HG03432 (cell line): ENCODE measurements around the gene CHMP4B.

Experiments used
- ATAC-seq: cut with Tn5 transposase; IDR thresholded peaks from one replicate; pipeline ENCODE4 v1.9.1; 2021; ENCODE audit warnings: mild to moderate bottlenecking, moderate library complexity; ENCODE audit not compliant: unreplicated experiment

The CHMP4B gene

GRCh38 chr20:33817411-33817810 is 6.3 kb downstream of the CHMP4B start:
- ATAC-seq: no peak

DNA sequence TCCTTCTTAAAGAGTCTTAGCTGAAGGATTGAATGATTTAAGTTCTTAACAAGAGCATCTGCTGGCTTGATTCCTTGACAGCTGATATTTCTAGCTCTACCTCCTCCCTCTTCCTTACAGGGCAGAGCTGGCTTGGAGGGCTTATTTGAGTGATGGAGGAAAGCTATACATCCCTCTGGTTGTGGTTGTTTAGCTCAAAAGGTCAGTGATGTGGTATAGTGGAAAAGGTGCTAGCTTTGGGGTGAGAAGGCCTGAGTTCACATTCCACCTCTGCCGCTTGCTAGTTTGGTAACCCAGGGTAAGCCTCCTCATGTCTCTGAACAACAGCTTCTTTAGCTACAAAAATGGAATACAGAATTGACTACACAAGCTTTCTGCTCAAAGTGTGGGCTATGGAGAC is 8.3 kb downstream of the CHMP4B start:
- ATAC-seq: no peak

- ATAC-seq: no peak
These were observed 9.2 kb downstream of the CHMP4B start for GRCh38 chr20:33820362-33820761.

- ATAC-seq: no peak
These were observed 10.2 kb downstream of the CHMP4B start for GRCh38 chr20:33821270-33821836.

DNA sequence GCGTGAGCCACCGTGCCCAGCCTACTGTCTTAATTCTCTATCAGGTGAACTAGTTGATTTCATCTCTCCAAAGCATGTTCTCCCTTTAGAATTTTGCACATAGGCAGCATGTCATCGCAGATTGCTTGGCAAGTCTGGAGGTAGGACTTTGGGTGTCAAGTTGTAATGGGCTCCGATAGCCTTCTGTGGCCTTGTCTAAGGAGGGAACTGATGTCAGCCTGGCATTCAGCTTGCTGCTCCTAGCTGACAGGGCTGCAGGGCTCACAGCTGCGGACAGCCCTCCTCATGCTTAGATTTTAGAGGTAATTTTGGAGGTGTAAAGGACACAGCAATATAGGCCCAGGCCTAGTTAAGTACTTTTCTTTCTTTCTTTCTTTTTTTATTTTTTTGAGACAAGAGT is 11.3 kb downstream of the CHMP4B start:
- no peak for ATAC-seq

GRCh38 chr20:33822991-33823390 is 11.8 kb downstream of the CHMP4B start:
- no peak for ATAC-seq

DNA sequence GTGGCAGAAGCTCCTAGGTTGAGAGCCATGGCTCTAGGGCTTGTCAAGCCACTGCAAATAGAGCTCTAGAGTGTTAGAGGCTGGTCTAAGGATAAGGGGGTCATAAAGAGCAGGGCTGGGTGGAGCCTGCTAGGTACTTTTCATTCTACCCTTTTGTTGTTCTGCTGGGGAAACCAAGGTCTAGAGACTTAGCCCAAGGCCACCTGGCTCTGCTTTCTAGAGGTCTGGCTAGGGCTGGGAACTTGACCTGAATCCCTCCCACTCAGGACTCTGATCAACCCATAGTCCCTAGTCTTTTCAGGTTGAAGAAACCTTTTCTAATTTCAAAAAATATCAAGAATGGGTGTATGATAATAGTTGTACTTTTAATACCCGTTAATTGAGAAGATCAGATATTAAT is 13.7 kb downstream of the CHMP4B start:
- no peak for ATAC-seq

- no peak for ATAC-seq
These were observed 14.5 kb downstream of the CHMP4B start for GRCh38 chr20:33825340-33826269.

- no peak for ATAC-seq
These were observed 15.2 kb downstream of the CHMP4B start for GRCh38 chr20:33826270-33826897.

GRCh38 chr20:33827109-33827508 is 16.0 kb downstream of the CHMP4B start:
- no peak for ATAC-seq

GRCh38 chr20:33827634-33828325 is 16.6 kb downstream of the CHMP4B start:
- ATAC-seq: no peak

DNA sequence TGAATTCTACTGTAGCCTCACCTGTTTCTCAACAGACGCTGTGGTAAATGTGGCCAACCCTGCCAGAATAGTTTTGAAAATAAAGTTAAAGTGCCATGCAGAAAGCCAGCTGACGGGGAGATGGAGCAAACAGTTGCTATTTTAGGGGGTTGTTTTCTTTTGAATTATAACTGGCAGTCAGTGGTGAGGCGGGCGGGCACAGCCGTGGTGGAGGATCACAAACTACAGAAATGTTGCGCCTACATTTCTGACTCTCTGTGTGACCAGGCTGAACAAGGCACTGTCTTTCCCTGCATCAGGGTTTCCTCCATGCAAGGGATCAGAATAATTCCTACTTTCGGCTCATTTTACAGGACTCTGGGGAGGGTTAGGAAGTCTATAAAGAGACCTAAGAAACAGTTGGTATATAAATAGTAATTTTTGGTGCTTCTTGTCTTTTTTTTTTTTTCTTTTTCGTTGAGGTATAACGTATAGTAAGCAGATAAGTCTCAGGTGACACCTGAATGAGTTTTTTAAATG is 17.2 kb downstream of the CHMP4B start:
- no peak for ATAC-seq

GRCh38 chr20:33828967-33829560 is 17.9 kb downstream of the CHMP4B start:
- ATAC-seq: no peak

DNA sequence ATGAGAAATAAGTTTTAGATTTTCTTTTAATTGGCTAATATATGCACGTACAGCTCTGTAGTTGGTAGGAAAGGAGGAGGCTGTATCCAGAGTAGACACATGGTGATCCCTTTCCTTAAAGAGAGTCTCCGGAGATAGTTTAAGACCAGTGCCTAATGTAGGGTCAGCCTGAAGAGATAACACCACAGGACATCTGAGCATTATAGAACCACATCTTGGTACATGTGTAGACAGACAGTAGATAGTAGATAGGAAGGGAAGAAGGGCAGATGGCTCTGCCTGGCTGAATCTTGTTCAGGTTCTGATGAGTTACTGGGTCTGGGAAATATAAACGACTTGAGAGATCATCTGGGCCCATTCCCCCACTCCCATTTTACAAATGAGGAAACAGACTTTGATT is 18.5 kb downstream of the CHMP4B start:
- ATAC-seq: no peak

DNA sequence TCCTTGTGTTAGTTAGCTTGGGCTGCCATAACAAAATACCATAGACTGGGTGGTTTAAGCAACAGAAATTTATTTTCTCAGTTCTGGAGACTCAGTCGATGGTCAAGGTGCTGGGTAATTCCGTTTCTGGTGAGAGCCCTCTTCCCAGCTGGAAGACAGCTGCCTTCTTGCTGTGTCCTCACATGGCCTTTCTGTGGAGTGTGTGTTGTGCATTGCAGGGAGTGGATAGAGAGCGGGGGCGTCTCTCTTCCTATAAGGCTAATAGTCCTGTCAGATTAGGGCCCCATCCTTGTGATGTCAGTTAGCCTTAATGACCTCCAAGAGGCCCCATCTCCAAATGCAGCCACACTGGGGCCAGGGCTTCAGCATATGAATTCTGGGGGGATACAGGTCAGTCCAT is 19.2 kb downstream of the CHMP4B start:
- ATAC-seq: no peak

- no peak for ATAC-seq
These were observed 21.1 kb downstream of the CHMP4B start for GRCh38 chr20:33832103-33832804.

DNA sequence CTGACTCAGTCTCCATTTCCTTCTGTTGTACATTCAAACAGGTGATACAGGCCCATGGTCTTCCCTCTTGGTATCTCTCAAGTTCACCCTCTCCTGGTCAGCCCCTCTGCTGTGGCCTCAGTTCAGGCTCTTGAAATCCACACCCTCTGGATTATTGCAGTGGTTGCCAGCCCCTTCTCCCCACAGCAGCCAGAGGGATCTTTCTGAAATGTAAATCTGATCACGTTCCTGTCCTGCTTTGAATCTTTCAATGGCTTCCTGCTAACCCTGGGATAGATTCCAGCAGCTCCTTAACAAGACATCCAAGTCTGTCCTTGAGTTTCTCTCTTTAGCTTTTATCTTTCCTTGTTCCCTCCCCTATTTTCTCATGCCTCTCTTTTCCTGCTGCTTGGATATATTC is 22.2 kb downstream of the CHMP4B start:
- ATAC-seq: no peak

- no peak for ATAC-seq
These were observed 24.5 kb downstream of the CHMP4B start for GRCh38 chr20:33835615-33836172.

DNA sequence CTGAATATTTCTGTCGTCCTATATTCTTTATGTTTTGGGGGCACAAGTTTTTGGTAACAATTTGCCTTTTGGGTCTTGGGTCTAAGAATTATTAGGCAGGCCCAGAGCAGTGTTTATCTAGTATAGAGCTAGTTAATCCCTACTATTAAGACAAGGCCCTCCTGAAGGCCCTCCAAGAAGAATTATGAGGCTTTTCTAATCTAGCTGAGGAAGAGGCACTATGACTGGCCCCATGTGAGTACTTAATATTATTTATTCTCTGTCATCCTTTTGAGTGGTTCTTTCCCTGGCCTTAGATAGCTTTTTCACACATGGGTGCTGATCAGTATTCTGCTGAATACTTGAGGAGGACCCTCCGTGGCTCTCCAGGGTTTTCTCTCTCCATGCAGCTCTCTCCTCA is 25.1 kb downstream of the CHMP4B start:
- no peak for ATAC-seq
